ENCODE measurements around the gene PTPRM.

PTPRM gene

DNA sequence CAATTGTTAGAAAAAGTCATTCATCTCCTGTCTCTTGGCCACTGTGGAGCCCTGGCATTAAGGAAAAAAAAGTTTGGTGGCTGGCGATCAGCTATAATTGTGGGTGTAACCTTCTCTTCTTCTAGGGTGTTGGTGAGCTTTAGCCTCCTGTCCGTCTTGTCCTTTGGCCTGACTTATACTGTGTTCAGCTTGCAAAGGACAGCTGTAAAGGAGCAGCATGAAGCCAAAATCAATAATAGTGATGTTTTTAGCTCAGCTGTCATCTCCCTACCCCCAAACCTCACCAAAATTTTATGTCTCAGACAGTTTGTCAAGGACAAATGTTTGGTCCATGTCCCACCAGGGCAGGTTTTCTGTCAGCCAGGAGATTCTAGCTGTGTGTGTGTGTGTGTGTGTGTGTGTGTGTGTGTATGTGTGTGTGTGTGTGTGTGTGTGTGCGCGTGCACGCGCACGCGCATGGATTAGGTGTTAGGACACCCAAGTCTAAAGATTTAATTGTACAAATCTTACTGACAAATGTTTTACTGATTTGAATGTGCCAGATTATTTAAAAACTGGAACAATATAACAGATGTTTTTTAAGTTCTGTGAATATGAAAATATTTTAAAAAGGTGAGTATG is 109.2 kb downstream of the PTPRM start:
- DNase-seq = no peak

DNA sequence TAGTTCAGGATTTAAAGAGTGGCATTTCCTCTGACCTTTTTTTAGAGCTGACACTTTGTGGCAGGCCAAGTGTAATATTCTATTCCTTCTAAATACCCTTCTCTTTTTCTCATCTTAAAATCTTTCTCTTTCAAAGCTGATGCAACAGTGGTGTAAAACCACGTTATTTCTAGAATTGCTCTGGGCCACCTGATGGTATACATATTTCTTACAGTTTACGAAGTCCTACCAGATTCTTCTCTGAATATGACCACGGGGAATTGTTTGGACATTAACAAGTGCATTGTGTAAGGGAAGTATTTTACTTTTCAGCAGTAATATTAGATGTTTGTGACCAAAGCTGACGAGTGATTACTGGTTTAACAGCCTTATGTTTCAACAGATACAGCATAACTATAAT is 109.9 kb downstream of the PTPRM start:
- DNase-seq = no peak

DNA sequence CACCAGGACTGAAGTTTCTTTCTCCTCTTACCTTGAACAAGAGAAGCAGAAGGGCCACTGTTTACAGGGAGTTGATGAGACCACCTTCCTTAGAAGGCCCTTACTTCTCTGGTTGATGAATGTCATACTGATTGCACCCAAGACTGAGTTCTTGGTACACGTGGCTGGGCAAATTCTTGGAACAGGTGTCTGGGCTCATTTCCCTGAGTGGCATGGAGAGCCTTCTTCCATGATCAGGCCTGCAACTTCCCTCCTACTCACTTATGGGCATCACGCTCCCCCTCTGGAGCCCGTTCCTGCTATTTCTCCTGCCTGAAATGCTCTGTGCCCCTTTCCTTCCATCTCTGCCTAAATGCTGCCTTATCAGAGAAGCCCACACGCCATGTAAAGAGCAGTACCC is 110.3 kb downstream of the PTPRM start:
- no peak for DNase-seq

DNA sequence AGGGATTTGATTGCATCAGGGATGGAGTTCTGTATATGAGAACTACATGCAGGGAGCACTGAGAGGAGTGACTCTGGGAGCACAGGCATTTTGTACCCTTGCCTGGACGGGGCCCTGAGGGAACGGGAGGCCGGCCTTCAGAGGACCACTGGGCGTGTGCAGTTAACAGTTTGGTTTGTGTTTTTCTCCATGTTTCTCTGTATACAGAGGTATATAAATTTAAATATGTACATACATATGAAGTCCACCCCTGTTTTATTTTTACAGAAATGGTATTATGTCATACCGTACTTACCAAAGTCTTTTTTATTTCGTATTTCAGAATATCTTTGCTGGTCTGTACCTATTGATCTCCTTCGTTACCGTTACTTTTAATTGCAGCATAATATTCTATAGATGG is 111.3 kb downstream of the PTPRM start:
- DNase-seq = no peak

GRCh38 chr18:7678801-7679200 is 111.7 kb downstream of the PTPRM start:
- DNase-seq = no peak

GRCh38 chr18:7681298-7681697 is 114.2 kb downstream of the PTPRM start:
- no peak for DNase-seq

DNA sequence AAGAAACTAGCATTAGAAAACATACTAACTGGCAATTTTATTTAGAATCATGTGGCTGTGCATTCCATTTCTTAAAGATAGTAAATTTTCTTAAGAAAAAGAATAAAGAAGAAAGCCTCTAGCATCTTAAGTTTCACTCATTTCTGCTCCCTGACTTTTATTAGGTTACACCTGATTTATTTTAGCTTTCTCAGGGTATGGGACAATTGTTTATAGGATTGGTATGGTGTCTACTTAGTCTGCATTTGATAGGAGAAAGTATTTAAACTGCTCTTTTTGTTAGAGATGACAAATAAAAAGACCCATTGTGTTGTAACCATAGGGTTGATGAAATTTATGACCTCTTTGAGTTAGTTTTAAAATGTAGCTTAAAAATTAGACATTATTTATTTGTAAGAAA is 115.2 kb downstream of the PTPRM start:
- no peak for DNase-seq

DNA sequence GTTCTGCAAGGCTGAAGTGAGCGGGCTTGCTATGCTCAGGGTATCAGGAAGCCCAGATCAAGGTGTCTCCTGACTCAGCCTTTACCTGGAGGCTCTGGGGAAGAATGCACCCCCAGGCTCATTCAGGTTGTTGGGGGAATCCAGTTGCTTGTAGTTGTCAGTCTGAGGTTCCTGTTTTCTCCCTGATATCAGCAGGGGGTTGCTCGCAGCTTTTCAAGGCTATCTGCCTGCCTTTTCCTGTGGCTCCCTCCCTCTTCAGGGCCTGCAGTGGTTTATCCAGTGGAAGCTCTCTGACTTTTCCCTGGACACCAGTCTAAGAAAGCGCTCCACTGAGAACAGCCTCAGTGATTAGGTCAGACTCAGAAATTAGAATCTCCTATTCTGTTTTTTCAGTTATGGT is 116.6 kb downstream of the PTPRM start:
- no peak for DNase-seq

DNA sequence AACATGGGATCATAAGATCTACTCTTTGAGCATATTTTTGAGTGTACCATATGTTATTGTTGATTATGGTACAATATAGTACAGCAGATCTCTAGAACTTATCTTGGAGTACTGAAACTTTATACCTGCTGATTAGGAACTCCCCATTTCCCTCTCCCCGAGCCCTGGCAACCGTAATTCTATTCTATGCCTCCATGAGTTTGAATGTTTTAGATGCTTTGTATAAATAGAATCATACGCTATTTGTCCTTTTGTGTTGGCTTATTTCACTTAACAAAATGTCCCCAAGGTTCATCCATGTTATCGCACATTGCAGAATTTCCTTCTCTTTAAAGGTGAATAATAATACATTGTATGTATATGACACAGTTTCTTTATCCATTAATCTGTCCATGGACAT is 117.2 kb downstream of the PTPRM start:
- no peak for DNase-seq

DNA sequence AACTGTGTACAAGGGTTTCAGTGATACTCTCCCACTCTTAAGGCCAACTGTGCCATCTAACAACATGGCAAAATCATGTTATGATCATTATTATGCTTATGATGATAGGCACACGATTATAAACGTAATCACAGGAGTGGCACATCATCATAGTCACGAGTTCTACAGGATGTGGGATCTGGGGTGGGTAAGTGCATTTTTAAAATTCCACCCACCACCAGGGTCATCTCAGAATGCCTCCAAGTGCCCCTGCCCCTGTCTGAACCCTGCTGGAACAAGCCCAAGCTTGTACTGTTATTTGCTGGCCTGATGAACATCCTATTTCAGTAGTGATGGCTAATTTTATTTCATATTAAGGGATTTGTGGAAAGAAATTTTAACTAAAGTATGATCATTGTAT is 117.8 kb downstream of the PTPRM start:
- DNase-seq = no peak

DNA sequence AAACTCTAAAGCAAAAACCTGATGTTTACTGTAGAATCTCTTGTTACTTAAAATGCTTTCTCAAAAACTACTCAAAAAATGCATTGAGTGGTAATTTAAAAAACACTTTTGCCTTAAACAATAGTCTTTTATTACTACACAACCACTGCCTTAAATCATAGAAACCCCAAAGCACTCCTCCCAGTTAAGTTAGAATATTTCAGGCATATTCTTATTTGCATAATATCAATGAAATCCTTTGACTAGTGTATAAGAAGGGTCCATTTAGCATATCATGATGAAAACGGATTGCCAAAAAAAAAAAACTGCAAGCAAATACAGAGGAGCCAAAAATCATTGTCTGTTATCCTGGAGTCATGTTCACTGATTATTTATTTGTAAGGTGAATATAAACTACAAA is 119.2 kb downstream of the PTPRM start:
- DNase-seq = no peak

- no peak for DNase-seq
These were observed 121.5 kb downstream of the PTPRM start for GRCh38 chr18:7688580-7688979.

DNA sequence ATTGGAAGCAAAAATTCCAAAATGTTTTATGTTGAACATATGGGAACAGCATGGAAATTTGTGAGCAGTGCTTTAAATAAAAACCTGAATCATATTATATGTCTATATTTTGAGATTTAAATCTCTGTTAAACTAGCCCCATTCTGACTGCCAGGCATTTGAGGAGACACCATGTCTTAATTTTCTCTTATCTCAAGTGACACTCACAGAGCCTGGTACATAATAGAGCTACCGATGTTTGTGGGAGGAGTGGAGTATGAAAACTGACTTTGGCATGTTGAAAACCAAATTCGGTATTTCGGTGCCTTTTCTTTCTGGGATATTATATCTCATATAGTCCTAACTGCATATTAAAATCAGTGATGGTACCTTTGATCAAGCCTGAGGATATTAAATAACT is 124.1 kb downstream of the PTPRM start:
- DNase-seq = no peak

GRCh38 chr18:7696780-7697179 is 129.7 kb downstream of the PTPRM start:
- no peak for DNase-seq

DNA sequence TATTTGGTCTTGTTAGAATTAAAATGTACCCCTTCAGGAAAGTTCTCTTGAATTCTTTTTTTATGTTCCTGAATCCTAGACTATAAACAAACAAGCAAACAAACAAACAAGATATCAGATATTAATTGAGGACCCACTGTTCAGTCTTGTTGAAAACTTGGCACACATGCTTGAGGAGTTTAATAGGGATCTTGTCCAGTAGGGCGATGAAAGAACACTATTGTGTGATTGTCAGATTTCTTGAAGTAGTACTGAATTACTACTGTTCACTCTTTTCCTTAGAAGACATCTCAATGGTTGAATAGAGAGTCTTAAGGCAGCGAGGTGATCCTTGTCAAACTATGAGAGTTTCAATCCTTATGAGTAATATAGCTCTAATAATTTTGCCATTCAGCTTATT is 130.2 kb downstream of the PTPRM start:
- DNase-seq = no peak

- no peak for DNase-seq
These were observed 144.4 kb downstream of the PTPRM start for GRCh38 chr18:7711495-7711894.

DNA sequence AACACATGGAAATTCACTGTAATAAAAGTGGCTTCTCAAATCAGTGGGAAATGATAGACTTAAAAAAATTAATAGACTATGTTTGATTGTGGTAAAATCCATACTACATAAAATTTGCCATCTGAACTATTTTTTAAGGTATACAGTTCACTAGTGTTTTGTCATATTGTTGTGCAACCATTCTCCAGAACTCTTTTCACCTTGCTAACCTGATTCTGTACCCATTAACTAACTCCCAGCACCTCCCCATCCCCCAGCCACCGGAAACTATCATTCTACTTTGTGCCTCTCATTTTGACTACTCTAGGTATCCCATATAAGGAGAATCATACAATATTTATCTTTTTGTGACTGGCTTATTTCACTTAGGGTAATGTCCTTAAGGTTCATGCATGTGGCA is 153.3 kb downstream of the PTPRM start:
- no peak for DNase-seq

- no peak for DNase-seq
These were observed 154.4 kb downstream of the PTPRM start for GRCh38 chr18:7721532-7721931.

GRCh38 chr18:7722955-7723354 is 155.8 kb downstream of the PTPRM start:
- DNase-seq = no peak

DNA sequence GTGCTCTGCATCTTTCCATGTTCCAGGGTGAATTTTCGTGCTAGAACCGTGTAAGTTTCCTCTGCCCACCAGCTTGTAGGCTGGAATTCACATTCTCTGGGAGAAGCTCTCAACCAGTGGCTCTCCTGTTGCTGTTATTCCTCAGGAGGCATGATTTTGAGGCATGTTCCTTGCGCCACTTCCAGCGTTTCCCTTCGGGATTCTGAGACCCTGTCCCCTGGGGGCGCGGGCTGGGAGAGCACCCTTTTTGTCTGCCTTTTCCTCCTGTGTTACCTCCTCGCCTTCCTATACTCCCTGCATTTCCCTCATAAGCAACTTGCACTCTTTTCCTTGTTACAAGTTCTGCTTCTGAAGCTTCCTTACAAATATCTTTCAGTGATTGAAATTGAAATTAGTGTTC is 156.4 kb downstream of the PTPRM start:
- no peak for DNase-seq

DNA sequence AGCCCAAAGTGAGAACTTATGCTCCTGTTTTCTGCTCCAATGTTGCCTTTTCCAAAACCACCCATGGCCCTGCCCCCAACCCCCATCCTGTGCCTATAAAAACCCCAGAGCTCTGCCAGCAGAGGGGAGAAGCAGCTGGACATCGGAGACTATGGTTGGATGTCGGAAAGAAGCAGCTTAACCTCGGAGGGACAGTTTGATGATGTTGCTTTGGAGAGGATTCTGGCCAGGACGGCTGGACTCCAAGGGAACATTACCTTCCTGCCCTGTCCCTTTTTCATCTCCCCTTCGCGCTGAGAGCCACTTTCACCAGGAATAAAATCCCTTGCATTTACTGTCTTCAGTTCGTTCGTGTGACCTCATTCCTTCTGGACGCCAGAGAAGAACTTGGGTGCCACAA is 158.4 kb downstream of the PTPRM start:
- DNase-seq = no peak

GRCh38 chr18:7725897-7726296 is 158.8 kb downstream of the PTPRM start:
- DNase-seq = no peak

GRCh38 chr18:7726522-7726921 is 159.4 kb downstream of the PTPRM start:
- DNase-seq = no peak

DNA sequence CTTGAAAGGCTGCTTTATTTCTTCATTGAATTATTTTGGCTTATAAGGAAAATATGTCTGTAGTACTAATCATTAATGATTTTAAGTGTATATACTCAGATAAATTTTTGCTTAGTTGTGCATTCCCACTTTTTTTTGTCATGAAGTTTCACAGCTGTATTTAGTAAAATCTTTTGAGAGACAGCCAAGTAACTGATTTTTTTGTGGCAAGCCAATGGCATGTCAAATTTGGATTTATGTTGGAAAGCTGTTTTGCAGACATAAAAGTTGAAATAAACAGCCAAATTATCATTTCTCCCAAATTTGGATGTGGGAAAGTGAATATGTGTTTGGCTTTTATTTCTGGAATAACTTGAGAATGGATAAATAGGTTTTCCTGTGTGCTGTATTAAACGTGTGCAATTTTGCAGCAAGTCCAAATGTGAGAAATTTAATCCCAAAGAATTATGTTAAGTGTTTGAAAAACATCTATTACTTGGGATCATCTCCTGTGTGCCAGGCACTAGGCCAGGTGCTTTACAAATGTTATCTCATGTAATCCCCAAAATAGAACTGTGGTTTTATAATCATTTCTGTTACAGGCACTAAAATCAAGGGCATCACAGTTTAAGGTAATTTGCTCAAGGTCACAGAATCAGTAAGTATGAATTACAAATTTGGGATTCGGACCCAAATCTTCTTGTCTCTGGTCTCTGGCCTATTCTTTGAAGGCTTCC is 160.4 kb downstream of the PTPRM start:
- DNase-seq = no peak

DNA sequence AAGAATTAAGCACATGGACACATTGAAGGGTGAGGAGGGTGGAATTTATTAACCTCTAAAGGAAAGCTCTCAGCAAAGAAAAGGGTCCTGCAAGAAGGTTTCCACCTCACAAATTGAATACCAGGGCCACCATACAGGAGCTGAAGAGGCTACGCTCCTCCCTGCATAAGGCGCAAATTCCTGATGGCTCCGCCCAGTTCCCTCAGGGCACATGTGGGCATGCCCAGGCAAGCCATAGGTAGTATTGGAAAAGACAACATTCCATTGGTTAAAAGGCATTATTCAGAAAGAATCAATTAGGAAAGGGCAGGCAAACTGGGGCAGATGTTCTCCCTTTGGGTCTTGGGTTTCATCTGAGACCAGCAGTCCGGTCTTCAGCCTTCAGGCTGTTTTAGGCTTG is 161.2 kb downstream of the PTPRM start:
- no peak for DNase-seq
